ENCODE data around the gene KIAA0825.

- no peak for TF ChIP-seq YY1 (IDR thresholded peaks at IDR 0.05; ENCODE audit: insufficient read depth, insufficient read length)
- no peak for TF ChIP-seq ZNF274 (IDR thresholded peaks at IDR 0.05; ENCODE audit: low read depth, low read length)
Measured at GRCh38 chr5:94316916-94317838, 301.2 kb downstream of the KIAA0825 start.
